ENCODE measurements around the gene XRCC3. TPM values are rescaled to one million over a fixed set of nuclear protein-coding genes. Genes with fewer than 3 reads are reported as not detected.
A peak's percentile ranks its signal among the peaks of the same experiment; 100 is the strongest.

Gene XRCC3
- total and polyA plus RNA-seq, 2 donors = 5.4 to 10.6 TPM

GRCh38 chr14:103743691-103744090, 28.4 kb upstream of the XRCC3 start:
- no peak for DNase-seq (ENCODE audit: extremely low spot score)
- H3K27ac ChIP-seq (ENCODE audit: low read depth) = no peak overlapping the region
- no peaks in the 10 kb centered on the region for H3K4me1 ChIP-seq (ENCODE audit: insufficient read depth)
- H3K36me3 ChIP-seq (ENCODE audit: insufficient read depth) = no peaks in the 10 kb centered on the region
- H3K4me3 ChIP-seq (ENCODE audit: low read depth, low read length) = no peak overlapping the region
- 91% methylated on average over 15 of the region's 15 CpGs for WGBS

- no peak overlapping the region for H3K27ac ChIP-seq (ENCODE audit: low read depth)
- no peak overlapping the region for H3K4me3 ChIP-seq (ENCODE audit: low read depth, low read length)
- no peaks in the 10 kb centered on the region for H3K36me3 ChIP-seq (ENCODE audit: insufficient read depth)
- H3K4me1 ChIP-seq (ENCODE audit: insufficient read depth) = no peaks in the 10 kb centered on the region
- DNase-seq (ENCODE audit: extremely low spot score) = no peak
- WGBS = 93% methylated on average over 14 of the region's 14 CpGs
These were observed 27.4 kb upstream of the XRCC3 start for GRCh38 chr14:103742499-103743255.

- WGBS = 82% methylated on average over 9 of the region's 9 CpGs
- Histone ChIP-seq H3K27ac (ENCODE audit: low read depth) (no peak overlapping the region), H3K4me1 (ENCODE audit: insufficient read depth) (no peaks in the 10 kb centered on the region), H3K36me3 (ENCODE audit: insufficient read depth) (no peaks in the 10 kb centered on the region), H3K4me3 (ENCODE audit: low read depth, low read length) (no peak overlapping the region)
- DNase-seq (ENCODE audit: extremely low spot score) = no peak
These were observed 26.6 kb upstream of the XRCC3 start for GRCh38 chr14:103741876-103742275.

- no peak for DNase-seq (ENCODE audit: extremely low spot score)
- H3K27ac ChIP-seq (ENCODE audit: low read depth) = no peak overlapping the region
- 79% methylated on average over 14 of the region's 14 CpGs for WGBS
- no peaks in the 10 kb centered on the region for H3K36me3 ChIP-seq (ENCODE audit: insufficient read depth)
- H3K4me1 ChIP-seq (ENCODE audit: insufficient read depth) = no peaks in the 10 kb centered on the region
- no peak overlapping the region for H3K4me3 ChIP-seq (ENCODE audit: low read depth, low read length)
These were observed 25.9 kb upstream of the XRCC3 start for GRCh38 chr14:103740991-103741689.

- Histone ChIP-seq H3K4me3 (ENCODE audit: low read depth, low read length) (no peak overlapping the region), H3K4me1 (ENCODE audit: insufficient read depth) (no peaks in the 10 kb centered on the region), H3K36me3 (ENCODE audit: insufficient read depth) (no peaks in the 10 kb centered on the region), H3K27ac (ENCODE audit: low read depth) (no peak overlapping the region)
- WGBS = 96% methylated on average over 30 of the region's 30 CpGs
- no peak for DNase-seq (ENCODE audit: extremely low spot score)
These were observed 24.7 kb upstream of the XRCC3 start for GRCh38 chr14:103739793-103740501.

DNA sequence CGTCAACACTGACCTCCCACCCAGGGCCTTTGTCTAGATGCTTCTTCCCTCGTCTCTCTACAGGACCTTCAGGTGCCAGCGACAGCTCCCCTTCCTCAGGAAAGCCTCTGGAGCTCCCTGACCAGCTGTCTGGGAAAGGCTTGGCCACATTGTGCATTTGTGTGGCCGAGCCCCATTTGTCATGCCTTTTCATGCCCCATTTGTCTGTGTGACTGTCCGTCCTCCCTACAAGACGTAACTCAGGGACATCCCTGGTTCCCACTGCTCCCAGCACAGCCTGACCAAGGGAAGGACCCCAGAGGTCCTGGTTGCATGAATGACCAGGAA, 24.2 kb upstream of the XRCC3 start:
- 95% methylated on average over 6 of the region's 6 CpGs for WGBS
- Histone ChIP-seq H3K36me3 (ENCODE audit: insufficient read depth) (no peaks in the 10 kb centered on the region), H3K4me3 (ENCODE audit: low read depth, low read length) (no peak overlapping the region), H3K4me1 (ENCODE audit: insufficient read depth) (no peaks in the 10 kb centered on the region), H3K27ac (ENCODE audit: low read depth) (no peak overlapping the region)
- no peak for DNase-seq (ENCODE audit: extremely low spot score)

DNA sequence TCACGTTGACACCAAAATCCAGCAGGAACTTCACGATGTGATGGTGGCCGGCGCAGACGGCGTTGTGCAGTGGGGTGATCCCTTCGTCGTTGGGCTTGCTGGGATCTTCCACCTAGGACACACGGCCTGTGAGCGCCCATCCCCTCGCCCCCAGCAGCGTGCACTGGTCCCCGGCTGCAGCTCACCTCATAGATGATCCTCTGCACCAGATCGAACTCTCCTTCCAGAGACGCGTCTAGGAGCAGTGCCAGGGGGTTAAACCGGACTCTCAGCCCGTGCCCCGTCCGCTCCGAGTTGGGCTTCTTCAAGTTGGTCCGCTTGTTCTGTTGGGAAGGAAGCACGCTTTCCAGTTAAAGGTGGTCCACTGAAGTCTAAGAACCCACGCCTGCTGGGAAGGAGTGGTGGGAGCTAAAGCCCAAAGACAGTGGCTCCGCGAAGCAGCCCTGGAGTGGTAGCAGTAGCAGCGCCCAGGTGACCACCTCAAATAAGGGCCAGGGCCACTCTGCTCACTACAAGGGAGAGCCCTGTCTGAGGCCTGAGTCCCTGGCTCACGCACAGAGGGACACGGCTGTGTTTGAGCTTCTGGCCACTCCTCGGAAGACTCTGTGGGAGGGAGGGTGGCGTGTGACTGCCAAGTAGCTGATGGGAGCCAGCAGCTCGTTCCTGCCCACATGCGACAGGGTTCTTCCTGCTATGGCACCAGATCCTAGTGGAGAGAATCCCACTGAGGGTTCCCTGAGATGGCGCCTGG, 23.6 kb upstream of the XRCC3 start:
- H3K4me1 ChIP-seq (ENCODE audit: insufficient read depth) = no peaks in the 10 kb centered on the region
- DNase-seq (ENCODE audit: extremely low spot score) = no peak
- no peaks in the 10 kb centered on the region for H3K36me3 ChIP-seq (ENCODE audit: insufficient read depth)
- no peak overlapping the region for H3K4me3 ChIP-seq (ENCODE audit: low read depth, low read length)
- 90% methylated on average over 34 of the region's 34 CpGs for WGBS
- H3K27ac ChIP-seq (ENCODE audit: low read depth) = no peak overlapping the region

- Histone ChIP-seq H3K4me3 (ENCODE audit: low read depth, low read length) (no peak overlapping the region), H3K27ac (ENCODE audit: low read depth) (no peak overlapping the region), H3K4me1 (ENCODE audit: insufficient read depth) (no peaks in the 10 kb centered on the region), H3K36me3 (ENCODE audit: insufficient read depth) (no peaks in the 10 kb centered on the region)
- WGBS = 83% methylated on average over 10 of the region's 10 CpGs
- DNase-seq (ENCODE audit: extremely low spot score) = no peak
These were observed 22.9 kb upstream of the XRCC3 start for GRCh38 chr14:103738166-103738565.

DNA sequence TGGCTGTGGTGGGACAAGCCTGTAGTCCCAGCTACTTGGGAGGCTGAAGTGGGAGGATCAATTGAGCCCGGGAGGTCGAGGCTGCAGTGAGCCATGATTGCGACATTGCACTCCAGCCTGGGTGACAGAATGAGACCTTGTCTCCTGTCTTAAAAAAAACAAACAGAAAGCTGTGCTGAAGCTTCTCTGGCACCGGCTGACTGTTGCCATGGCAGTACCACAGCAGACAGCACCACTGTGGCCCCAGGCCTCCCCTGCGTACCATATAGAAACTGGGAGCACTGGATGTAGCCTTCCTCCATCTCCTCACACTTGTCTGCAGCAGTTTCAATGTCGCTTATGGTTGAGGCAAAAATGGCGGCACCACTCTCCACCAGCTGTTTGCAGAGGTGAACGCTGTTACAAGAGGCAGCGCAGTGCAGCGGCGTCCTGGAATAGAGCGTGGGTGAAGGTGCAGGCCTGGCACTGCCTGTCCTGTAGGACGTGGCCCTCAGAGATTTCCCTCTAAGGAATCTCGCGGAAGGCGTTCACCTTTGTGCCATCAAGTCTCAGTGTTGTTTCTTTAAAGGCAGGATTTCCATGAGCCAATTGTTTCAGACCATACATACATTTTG, 22.3 kb upstream of the XRCC3 start:
- DNase-seq (ENCODE audit: extremely low spot score) = no peak
- WGBS = 94% methylated on average over 16 of the region's 16 CpGs
- H3K4me3 ChIP-seq (ENCODE audit: low read depth, low read length) = no peak overlapping the region
- no peaks in the 10 kb centered on the region for H3K4me1 ChIP-seq (ENCODE audit: insufficient read depth)
- H3K36me3 ChIP-seq (ENCODE audit: insufficient read depth) = no peaks in the 10 kb centered on the region
- H3K27ac ChIP-seq (ENCODE audit: low read depth) = no peak overlapping the region

GRCh38 chr14:103736546-103737431, 21.5 kb upstream of the XRCC3 start:
- Histone ChIP-seq H3K36me3 (ENCODE audit: insufficient read depth) (no peaks in the 10 kb centered on the region), H3K4me3 (ENCODE audit: low read depth, low read length) (no peak overlapping the region), H3K27ac (ENCODE audit: low read depth) (peak overlapping the region; percentile 77), H3K4me1 (ENCODE audit: insufficient read depth) (no peaks in the 10 kb centered on the region)
- DNase-seq (ENCODE audit: extremely low spot score) = no peak
- 81% methylated on average over 10 of the region's 10 CpGs for WGBS

DNA sequence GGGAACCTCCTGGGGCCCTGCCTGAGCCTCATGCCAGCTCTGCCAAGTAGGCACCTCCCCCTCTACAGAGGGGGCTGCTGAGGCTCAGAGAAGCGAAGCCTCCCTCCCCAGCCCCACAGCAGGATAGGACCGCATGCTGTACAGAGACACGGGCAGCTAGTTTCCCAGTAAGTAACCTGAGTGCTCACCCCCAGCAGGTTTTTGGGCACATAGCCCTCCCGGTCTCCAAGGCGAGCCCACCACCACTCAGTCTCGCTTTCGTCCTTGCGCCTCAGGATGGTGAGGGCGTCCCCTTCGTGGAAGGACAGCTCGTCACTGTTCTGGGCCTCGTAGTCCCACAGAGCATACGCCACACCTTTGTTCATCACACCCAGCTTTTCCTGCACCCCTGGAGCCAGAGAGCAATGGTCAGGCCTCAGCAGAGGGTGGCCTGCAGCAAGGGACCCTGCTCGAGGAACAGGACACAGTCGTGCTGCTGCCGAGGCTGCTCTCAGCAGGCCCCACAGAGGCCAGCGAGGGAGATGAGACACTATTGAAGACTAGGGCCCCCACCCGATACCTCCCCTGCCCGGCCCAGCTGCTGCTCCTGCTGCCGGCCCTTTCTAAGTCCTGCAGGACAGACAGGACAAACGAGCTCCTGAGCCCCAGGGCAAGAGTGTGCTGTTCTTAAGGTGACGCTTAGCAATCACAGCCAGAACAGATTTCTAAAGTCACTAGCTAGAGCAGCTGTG, 20.7 kb upstream of the XRCC3 start:
- Histone ChIP-seq H3K27ac (ENCODE audit: low read depth) (peak overlapping the region; percentile 77), H3K4me3 (ENCODE audit: low read depth, low read length) (no peak overlapping the region), H3K4me1 (ENCODE audit: insufficient read depth) (no peaks in the 10 kb centered on the region), H3K36me3 (ENCODE audit: insufficient read depth) (no peaks in the 10 kb centered on the region)
- DNase-seq (ENCODE audit: extremely low spot score) = no peak
- 80% methylated on average over 22 of the region's 22 CpGs for WGBS

DNA sequence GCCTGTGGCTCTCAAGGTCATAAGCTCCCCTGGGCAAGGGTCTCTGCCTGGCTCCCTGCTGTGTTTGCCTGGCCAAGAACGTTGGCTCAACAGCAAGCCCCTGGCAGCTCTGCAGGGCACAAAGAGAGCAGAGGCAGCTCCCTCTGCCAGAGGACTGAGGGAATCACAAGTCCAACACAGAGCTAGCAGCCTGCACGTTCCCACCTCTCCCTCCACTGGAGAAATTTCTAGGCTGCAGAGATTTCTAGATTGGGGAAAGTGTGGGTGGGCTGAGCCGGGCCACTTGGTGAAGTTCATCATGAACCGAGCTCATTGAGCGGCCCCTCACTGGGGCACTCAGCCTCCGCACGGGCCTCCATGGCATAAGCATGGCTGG, 20.2 kb upstream of the XRCC3 start:
- H3K4me1 ChIP-seq (ENCODE audit: insufficient read depth) = no peaks in the 10 kb centered on the region
- whole genome bisulfite sequencing = 60% methylated on average over 7 of the region's 7 CpGs
- H3K27ac ChIP-seq (ENCODE audit: low read depth) = peak overlapping the region; percentile 77
- H3K36me3 ChIP-seq (ENCODE audit: insufficient read depth) = no peaks in the 10 kb centered on the region
- no peak overlapping the region for H3K4me3 ChIP-seq (ENCODE audit: low read depth, low read length)
- DNase-seq (ENCODE audit: extremely low spot score) = no peak
